Muscle layer of duodenum (tissue), 2 donors: ENCODE results near the gene MOCOS.

Experiments used
- H3K27ac ChIP-seq: one replicate; pipeline ENCODE4 v1.7.0; 2013; ENCODE audit warnings: mild to moderate bottlenecking, low read length
- H3K27me3 ChIP-seq: one replicate; pipeline ENCODE4 v1.7.0; 2013; ENCODE audit warnings: low read depth, mild to moderate bottlenecking, control low read depth, low read length
- H3K36me3 ChIP-seq, 2 donors: one replicate each; pipeline ENCODE4 v1.7.0; 2013; ENCODE audit warnings: low read length in 2 of 2, control low read depth in 1 of 2, mild to moderate bottlenecking in 1 of 2; ENCODE audit not compliant: insufficient read depth in 2 of 2, control insufficient read depth in 1 of 2
- H3K4me1 ChIP-seq, 2 donors: one replicate each; pipeline ENCODE4 v1.7.0; 2013; ENCODE audit warnings: low read length in 2 of 2, mild to moderate bottlenecking in 2 of 2, control low read depth in 1 of 2, moderate library complexity in 1 of 2; ENCODE audit not compliant: insufficient read depth in 2 of 2, control insufficient read depth in 1 of 2
- H3K4me3 ChIP-seq, 2 donors: one replicate each; pipeline ENCODE4 v1.7.0; 2013; ENCODE audit warnings: low read length in 2 of 2, low read depth in 1 of 2, mild to moderate bottlenecking in 1 of 2
- H3K9me3 ChIP-seq, 2 donors: one replicate each; pipeline ENCODE4 v1.7.0; 2013; ENCODE audit warnings: low read length in 2 of 2, control low read depth in 1 of 2, mild to moderate bottlenecking in 1 of 2; ENCODE audit not compliant: control insufficient read depth in 1 of 2
- donor health status: healthy.

The MOCOS gene

DNA sequence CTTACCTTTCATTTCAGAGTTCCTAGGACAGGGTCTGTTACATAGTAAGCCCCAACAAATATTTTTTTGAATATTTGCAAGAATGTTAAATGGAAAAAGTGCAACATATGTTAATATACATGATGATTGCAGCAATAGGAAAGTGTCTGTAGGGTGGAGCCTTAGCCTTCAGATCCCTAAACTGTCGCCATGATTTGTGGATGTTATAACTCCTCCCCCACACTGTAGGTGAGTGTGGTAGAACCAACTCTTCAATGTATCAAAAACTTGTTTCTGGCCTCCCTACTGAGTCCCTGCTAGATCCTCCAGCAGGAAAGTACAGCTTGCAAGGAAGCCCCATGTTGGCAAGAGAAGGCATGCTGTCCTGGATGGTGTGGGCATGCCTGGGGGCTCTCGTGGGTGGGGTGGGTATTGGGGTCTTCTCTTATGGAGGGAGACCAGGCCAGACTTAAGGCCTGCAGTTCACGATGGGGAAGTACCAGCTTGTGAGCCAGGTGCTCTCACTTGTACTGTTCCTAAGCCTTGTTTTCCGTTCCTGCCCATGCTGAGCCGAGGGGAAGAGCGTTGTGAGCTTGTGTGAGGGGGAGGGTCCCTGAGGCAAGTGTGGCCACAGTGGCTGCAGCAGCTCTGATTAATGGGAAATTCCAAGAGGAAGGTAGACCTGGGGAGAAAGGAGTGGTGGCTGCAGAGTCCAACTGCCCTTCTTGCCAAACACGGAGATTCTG is 121.6 kb downstream of the MOCOS start:
- no peak overlapping the region for H3K4me3 ChIP-seq
- no peak overlapping the region for H3K27ac ChIP-seq

DNA sequence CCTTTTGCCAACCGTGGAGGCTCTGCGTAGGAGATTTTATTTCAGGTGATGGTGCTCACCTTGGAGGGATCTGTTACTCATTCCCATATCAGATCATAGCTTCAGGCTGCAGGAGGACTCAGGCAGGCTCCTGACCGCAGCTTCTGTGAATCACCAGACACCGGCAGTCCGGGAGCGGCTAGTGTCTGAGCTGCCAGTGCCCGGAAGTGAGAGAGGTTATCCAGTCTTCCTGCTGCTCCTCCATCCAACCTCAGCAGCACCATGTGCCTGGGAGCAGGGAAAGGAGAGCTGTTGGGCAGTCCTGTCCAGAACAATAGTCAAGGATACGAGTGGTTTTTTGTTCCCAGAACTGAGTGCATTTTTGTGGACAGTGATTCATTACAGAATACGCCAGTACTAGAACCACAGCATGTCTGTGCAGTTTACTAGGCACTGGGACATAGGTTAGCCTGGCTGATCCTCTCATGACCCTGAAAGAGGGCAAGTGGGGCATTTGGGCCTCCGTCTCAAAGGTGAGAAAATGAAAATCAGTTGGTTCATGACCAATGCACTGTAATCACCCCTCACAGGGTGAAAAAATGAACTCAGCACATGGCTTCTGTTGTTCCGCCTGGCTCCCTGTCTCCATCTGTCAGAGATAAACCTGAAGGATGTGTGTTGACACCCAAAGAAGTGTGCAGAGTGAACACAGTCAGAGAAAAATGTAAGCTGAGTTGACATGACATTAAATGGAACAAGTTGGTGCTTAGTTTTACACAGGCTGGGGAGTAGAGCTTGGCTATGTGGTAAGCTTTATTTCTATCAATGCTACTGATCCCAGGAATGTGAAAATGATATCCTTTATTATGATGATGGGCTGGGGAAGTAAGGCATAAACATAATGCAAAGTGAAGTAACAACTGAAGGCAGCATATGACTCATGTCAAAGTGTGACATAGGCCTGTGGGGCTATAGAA is 122.4 kb downstream of the MOCOS start:
- no peaks in the 10 kb centered on the region for H3K9me3 ChIP-seq
- no peaks in the 10 kb centered on the region for H3K27me3 ChIP-seq
- no peak overlapping the region for H3K27ac ChIP-seq
- peaks cover 0 to 4% of the 10 kb centered on the region in 2 donors for H3K4me1 ChIP-seq
- H3K36me3 ChIP-seq, result peaks cover 0 to 8% of the 10 kb centered on the region in 2 donors
- H3K4me3 ChIP-seq, result no peak overlapping the region

More for the DNA sequence above, 121.6 kb downstream of the MOCOS start:
- peaks cover 0 to 4% of the 10 kb centered on the region in 2 donors for H3K4me1 ChIP-seq
- H3K36me3 ChIP-seq, result peaks cover 0 to 8% of the 10 kb centered on the region in 2 donors
- no peaks in the 10 kb centered on the region for H3K9me3 ChIP-seq
- H3K27me3 ChIP-seq, result no peaks in the 10 kb centered on the region

DNA sequence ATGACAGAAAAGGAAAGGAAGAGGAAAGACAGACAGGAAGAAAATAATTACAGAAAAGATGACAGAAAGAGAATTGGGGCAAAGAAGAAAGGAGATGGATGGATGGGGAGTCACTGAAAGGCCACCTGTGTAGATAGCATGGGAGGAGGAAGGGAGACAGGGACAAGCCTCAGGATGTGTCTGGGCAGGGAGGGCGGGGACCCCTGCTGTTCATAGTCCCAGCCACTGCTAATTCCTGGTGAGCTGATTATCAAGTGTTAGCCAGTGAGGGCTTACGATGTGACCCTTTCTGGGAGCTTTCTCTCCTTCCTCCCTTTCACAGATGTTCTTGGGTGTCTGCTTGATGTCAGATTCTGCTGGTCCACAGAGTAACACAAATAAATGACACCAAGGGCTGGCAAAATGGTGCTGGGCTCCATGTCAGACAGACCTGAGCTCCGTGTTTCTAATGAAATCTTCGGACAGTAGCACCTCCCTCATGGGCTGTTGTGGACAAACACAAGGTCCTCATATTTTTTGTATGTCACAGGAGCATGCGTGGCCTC is 123.8 kb downstream of the MOCOS start:
- Histone ChIP-seq H3K4me3 (no peak overlapping the region), H3K4me1 (peaks cover 0 to 4% of the 10 kb centered on the region in 2 donors), H3K9me3 (no peaks in the 10 kb centered on the region), H3K27me3 (no peaks in the 10 kb centered on the region), H3K27ac (no peak overlapping the region), H3K36me3 (peaks cover 0 to 8% of the 10 kb centered on the region in 2 donors)

DNA sequence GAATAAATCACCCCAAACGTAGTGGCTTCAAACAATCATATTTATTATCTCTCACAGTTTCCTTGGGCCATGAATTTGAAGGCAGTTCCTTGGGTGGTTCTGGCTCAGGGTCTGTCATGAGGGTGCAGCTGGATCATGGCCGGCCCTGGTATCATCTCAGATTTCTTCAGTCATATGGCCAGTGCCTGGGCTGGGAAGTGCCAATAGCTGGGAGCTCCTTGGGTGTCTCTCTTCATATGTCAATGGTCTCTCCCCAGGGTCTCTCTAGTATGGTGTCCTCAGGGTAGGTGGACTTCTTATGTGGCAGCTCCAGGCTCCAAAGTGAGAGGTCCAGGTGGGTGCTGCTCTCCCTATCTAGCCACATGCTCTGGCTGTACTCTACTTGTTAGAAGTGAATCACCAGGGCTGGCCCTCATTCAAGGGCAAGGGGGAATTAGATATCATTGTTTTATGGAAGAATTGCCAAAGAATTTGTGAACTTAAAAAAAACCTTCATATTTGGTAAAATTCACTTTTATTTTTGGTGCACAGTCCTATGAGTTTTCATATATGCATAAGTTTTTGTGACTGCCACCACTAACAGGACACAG is 125.6 kb downstream of the MOCOS start:
- H3K9me3 ChIP-seq, result no peaks in the 10 kb centered on the region
- no peaks in the 10 kb centered on the region for H3K27me3 ChIP-seq
- peaks cover 0 to 8% of the 10 kb centered on the region in 2 donors for H3K36me3 ChIP-seq
- no peak overlapping the region for H3K27ac ChIP-seq
- peaks cover 0 to 4% of the 10 kb centered on the region in 2 donors for H3K4me1 ChIP-seq
- H3K4me3 ChIP-seq, result no peak overlapping the region

DNA sequence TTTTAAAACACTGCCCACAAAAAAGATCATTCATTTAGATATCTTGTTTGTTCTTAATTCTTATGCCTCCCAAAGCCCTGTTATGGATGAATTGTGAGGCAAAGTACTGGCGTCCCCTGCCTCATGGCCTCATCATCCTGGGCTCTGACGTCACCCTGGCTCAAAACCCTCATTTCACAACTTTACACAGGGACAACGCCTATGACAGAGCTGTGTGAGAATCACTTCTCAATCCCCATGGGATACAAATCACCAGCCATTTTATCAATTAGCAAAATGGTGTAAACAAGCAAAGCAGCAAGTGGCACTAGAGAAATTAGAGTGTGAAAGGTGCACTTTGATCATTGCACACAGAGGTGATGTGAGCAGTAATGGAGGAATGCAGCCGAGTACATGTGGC is 126.8 kb downstream of the MOCOS start:
- no peak overlapping the region for H3K4me3 ChIP-seq
- no peak overlapping the region for H3K27ac ChIP-seq
- peaks cover 0 to 4% of the 10 kb centered on the region in 2 donors for H3K4me1 ChIP-seq
- no peaks in the 10 kb centered on the region for H3K27me3 ChIP-seq
- peaks cover 0 to 7% of the 10 kb centered on the region in 2 donors for H3K36me3 ChIP-seq
- H3K9me3 ChIP-seq, result no peaks in the 10 kb centered on the region

DNA sequence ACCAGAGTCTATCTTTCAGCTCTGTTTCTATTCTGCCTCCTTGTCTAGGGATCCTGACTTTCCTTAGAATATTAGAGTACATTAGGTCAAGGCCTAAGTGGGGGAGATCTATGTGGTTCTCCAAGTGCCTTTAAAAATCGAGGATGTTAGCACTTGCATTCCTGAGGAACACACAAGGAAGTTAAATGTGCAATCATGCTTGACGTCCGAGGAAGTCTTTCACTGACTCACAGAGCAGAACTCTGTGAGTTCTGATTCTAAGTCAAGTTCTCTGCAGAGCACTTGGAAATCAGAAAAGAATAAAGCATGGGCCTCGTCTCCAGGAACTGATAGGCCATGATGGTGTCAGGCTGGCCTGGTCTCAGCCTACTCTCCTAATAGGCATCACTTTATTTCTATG is 127.5 kb downstream of the MOCOS start:
- H3K4me1 ChIP-seq, result no peaks in the 10 kb centered on the region
- H3K9me3 ChIP-seq, result no peaks in the 10 kb centered on the region
- H3K36me3 ChIP-seq, result peaks cover 0 to 3% of the 10 kb centered on the region in 2 donors
- no peaks in the 10 kb centered on the region for H3K27me3 ChIP-seq
- no peak overlapping the region for H3K4me3 ChIP-seq
- no peak overlapping the region for H3K27ac ChIP-seq

DNA sequence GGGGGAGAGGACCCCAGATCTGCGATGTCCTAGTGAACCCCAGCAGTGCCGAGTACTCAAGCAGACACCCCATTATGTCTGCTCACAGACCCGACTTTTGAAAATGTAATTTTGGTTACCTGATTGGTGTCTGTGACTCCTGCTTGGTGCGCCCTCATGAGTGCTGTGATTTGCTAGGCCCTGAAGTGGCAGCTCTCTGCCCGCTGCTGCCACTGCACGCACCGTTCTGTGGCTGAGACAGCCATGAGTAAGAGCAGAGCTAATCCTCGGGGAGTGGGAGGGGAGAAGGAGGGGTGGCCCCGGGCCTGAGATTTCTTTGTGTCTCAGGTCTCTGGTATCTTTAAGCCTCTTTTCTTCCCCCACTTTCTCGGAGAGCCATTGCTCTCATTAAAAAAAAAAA is 128.4 kb downstream of the MOCOS start:
- Histone ChIP-seq H3K4me3 (no peak overlapping the region), H3K27me3 (no peaks in the 10 kb centered on the region), H3K4me1 (no peaks in the 10 kb centered on the region), H3K9me3 (no peaks in the 10 kb centered on the region), H3K36me3 (no peaks in the 10 kb centered on the region), H3K27ac (no peak overlapping the region)

DNA sequence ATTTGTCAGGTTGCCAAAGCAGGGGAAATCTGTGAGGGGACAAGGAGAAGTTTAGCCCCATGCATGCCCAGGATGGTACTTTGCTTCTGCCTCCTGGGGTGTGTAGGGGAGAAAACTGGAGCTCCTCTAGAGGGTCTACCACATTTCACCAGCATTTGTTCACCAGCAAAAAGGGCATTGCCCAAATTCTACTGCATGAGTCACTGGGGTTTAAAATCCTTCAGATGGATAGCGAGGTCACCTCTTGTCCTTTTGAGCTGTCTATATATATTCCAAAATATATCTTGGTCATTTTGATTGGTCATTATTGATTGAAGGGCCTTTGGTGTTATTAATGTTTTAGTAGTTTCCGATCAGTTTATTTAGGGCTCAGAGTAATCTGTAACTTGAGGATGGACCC is 128.9 kb downstream of the MOCOS start:
- no peaks in the 10 kb centered on the region for H3K4me1 ChIP-seq
- H3K27me3 ChIP-seq, result no peaks in the 10 kb centered on the region
- H3K27ac ChIP-seq, result no peak overlapping the region
- H3K4me3 ChIP-seq, result no peak overlapping the region
- H3K9me3 ChIP-seq, result no peaks in the 10 kb centered on the region
- H3K36me3 ChIP-seq, result no peaks in the 10 kb centered on the region
